Fibroblast of lung (primary cell): Measurements from ENCODE around the gene RFNG.

Experiments
- EZH2 ChIP-seq: IDR thresholded peaks from 2 replicates; pipeline ENCODE4 v1.5.1; 2012; ENCODE audit warnings: low read length, control low read depth, mild to moderate bottlenecking; ENCODE audit errors: missing control alignments
- TF ChIP-seq, protein P1 (sequence below), 2 donors: IDR thresholded peaks in 1 of 2; conservative IDR thresholded peaks in 1 of 2; 1 replicate in 1 of 2; 2 replicates in 1 of 2; pipeline ENCODE4 v1.5.1; 2011 to 2012; ENCODE audit warnings: low read length in 2 of 2, control low read depth in 1 of 2, inconsistent platforms in 1 of 2, low read depth in 1 of 2, mild to moderate bottlenecking in 1 of 2

DNA sequence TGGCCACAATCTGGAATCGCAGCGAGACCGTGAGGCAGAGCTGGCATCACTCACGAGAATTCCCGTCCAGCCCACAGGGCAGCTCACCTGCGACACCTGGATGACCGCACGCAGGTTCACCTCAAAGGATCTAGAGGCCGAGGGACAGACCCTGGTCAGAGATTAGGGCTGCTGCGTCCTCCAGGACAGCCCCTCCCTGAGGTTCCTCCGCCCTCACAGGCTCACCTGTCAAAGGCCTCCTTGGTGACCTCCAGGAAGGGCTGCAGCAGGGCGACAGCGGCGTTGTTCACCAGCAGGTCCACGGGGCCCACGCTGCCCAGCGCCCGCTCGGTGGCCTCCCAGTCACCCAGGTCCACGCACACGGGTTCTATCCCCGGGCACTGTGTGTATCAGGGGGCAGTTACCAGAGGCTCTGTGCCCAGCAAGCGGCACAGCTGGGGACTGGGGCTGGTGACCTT is 14.9 kb downstream of the RFNG start:
- TF ChIP-seq, protein P1, sequence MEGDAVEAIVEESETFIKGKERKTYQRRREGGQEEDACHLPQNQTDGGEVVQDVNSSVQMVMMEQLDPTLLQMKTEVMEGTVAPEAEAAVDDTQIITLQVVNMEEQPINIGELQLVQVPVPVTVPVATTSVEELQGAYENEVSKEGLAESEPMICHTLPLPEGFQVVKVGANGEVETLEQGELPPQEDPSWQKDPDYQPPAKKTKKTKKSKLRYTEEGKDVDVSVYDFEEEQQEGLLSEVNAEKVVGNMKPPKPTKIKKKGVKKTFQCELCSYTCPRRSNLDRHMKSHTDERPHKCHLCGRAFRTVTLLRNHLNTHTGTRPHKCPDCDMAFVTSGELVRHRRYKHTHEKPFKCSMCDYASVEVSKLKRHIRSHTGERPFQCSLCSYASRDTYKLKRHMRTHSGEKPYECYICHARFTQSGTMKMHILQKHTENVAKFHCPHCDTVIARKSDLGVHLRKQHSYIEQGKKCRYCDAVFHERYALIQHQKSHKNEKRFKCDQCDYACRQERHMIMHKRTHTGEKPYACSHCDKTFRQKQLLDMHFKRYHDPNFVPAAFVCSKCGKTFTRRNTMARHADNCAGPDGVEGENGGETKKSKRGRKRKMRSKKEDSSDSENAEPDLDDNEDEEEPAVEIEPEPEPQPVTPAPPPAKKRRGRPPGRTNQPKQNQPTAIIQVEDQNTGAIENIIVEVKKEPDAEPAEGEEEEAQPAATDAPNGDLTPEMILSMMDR (conservative IDR thresholded peaks at IDR 0.05 in 1 of 2, IDR thresholded peaks at IDR 0.05 in 1 of 2; ENCODE audit: low read depth in 1 of 2, low read length in 2 of 2), result no peak
- no peak for TF ChIP-seq EZH2
